RWPE1 (cell line): ENCODE data around the gene RNF167.
A peak's percentile ranks its signal among the peaks of the same experiment; 100 is the strongest.

Source experiments
- CTCF ChIA-PET: fragments of 350-600 bp; sonication (Branson Sonifier 250); formaldehyde crosslinking; extraction: SDS; loops from one replicate; lab custom pipeline; 2021; lab: Yijun Ruan, JAX
- POLR2A ChIA-PET: fragments of 400-600 bp; formaldehyde crosslinking; extraction: SDS; loops from one replicate; lab custom pipeline; 2020; ENCODE audit warnings: antibody characterized with exemption; ENCODE audit not compliant: low non-redundant PET; lab: Yijun Ruan, JAX
- DNase-seq: peaks from one replicate; pipeline ENCODE4 v3.0.0; 2012; ENCODE audit warnings: low spot score
- H3K27ac ChIP-seq: fragments of 450-650 bp; 2 replicates; pipeline ENCODE4 v1.5.1; 2017
- TF ChIP-seq, protein P1 (sequence below): fragments of 450-650 bp; conservative IDR thresholded peaks from 2 replicates; pipeline ENCODE4 v1.5.1; 2017; ENCODE audit warnings: low read depth, mild to moderate bottlenecking

Gene RNF167

DNA sequence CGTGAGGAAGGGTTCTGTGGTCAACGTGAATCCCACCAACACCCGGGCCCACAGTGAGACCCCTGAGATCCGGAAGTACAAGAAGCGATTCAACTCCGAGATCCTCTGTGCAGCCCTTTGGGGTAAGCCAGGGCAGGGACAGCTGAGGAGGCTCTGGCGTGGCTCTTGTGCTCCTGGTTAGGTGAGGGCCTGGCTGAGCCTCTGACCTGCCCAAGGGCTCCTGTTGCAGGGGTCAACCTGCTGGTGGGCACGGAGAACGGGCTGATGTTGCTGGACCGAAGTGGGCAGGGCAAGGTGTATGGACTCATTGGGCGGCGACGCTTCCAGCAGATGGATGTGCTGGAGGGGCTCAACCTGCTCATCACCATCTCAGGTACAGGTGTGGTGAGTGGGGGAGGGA is 44.9 kb upstream of the RNF167 start:
- ChIA-PET POLR2A (no interaction called here), CTCF (no interaction called here)
- no peak for DNase-seq
- peak overlapping the region; percentile 1; the same call in 1 of the 2 replicates for H3K27ac ChIP-seq
- TF ChIP-seq, protein P1, sequence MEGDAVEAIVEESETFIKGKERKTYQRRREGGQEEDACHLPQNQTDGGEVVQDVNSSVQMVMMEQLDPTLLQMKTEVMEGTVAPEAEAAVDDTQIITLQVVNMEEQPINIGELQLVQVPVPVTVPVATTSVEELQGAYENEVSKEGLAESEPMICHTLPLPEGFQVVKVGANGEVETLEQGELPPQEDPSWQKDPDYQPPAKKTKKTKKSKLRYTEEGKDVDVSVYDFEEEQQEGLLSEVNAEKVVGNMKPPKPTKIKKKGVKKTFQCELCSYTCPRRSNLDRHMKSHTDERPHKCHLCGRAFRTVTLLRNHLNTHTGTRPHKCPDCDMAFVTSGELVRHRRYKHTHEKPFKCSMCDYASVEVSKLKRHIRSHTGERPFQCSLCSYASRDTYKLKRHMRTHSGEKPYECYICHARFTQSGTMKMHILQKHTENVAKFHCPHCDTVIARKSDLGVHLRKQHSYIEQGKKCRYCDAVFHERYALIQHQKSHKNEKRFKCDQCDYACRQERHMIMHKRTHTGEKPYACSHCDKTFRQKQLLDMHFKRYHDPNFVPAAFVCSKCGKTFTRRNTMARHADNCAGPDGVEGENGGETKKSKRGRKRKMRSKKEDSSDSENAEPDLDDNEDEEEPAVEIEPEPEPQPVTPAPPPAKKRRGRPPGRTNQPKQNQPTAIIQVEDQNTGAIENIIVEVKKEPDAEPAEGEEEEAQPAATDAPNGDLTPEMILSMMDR = no peak

DNA sequence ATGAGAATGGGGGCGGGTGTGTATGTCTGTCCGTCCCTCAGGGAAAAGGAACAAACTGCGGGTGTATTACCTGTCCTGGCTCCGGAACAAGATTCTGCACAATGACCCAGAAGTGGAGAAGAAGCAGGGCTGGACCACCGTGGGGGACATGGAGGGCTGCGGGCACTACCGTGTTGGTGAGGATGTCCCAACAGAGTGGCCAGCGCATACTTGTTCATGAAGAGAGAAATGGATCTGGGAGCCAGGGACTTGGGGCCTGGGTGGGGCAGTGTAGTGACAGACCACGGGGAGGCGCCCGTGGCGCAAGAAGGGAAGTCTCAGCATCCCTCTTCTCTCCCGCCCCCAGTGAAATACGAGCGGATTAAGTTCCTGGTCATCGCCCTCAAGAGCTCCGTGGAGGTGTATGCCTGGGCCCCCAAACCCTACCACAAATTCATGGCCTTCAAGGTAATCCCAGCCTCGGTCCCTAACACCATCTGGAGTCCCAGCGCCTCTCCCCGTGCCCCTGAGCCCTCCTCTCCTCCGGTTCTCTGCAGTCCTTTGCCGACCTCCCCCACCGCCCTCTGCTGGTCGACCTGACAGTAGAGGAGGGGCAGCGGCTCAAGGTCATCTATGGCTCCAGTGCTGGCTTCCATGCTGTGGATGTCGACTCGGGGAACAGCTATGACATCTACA is 44.3 kb upstream of the RNF167 start:
- no peak for DNase-seq
- TF ChIP-seq, protein P1 = no peak; the same call in 1 of the 2 replicates
- peak overlapping the region; percentile 67 for H3K27ac ChIP-seq
- CTCF ChIA-PET = interaction anchor here (0.6 to 0.7 kb wide), 2 partner anchors 10 to 197 kb away, joined by 3 to 6 read pairs; no protein-coding TSS in a partner anchor
- POLR2A ChIA-PET = no interaction called here

DNA sequence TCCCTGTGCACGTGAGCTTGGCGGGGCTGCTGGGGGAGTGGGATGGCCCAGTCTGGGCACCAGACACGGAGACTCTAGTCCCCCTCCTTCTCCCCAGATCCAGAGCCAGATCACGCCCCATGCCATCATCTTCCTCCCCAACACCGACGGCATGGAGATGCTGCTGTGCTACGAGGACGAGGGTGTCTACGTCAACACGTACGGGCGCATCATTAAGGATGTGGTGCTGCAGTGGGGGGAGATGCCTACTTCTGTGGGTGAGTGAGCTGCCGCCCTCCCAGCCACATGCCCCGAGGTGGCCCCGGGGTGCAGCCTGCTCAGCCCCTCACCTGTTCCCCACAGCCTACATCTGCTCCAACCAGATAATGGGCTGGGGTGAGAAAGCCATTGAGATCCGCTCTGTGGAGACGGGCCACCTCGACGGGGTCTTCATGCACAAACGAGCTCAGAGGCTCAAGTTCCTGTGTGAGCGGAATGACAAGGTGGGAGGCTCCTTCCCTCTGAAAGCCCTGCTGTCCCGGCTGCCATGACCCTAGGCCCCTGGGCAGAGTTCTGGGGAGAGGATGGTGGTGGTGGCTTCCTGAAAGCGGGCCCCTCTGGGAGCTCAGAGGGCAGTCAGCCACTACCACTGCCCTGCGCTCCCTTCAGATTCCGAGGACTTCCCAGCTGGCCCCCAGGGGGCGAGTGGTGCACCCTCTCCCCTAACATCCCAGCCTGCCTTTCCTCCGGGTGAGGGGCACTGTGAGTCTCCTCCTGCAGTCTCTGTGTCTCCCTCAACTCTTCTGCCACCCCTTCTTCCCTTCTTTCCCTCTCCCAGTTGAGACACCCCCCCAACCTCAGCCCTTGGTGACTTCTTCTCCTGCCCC is 43.5 kb upstream of the RNF167 start:
- CTCF ChIA-PET = interaction anchor here (0.6 to 0.7 kb wide), 4 partner anchors 10 to 198 kb away, joined by 3 to 6 read pairs (median 4); no protein-coding TSS in a partner anchor
- TF ChIP-seq, protein P1 = no peak
- H3K27ac ChIP-seq = peak overlapping the region; percentile 67
- no peak for DNase-seq
- POLR2A ChIA-PET = no interaction called here

DNA sequence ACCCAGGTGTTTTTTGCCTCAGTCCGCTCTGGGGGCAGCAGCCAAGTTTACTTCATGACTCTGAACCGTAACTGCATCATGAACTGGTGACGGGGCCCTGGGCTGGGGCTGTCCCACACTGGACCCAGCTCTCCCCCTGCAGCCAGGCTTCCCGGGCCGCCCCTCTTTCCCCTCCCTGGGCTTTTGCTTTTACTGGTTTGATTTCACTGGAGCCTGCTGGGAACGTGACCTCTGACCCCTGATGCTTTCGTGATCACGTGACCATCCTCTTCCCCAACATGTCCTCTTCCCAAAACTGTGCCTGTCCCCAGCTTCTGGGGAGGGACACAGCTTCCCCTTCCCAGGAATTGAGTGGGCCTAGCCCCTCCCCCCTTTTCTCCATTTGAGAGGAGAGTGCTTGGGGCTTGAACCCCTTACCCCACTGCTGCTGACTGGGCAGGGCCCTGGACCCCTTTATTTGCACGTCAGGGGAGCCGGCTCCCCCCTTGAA is 42.8 kb upstream of the RNF167 start:
- CTCF ChIA-PET = interaction anchor here (0.6 kb wide), 2 partner anchors 34 to 107 kb away, joined by 3 to 4 read pairs; no protein-coding TSS in a partner anchor
- peak overlapping the region; percentile 67 for H3K27ac ChIP-seq
- POLR2A ChIA-PET = no interaction called here
- TF ChIP-seq, protein P1 = no peak
- DNase-seq = no peak

DNA sequence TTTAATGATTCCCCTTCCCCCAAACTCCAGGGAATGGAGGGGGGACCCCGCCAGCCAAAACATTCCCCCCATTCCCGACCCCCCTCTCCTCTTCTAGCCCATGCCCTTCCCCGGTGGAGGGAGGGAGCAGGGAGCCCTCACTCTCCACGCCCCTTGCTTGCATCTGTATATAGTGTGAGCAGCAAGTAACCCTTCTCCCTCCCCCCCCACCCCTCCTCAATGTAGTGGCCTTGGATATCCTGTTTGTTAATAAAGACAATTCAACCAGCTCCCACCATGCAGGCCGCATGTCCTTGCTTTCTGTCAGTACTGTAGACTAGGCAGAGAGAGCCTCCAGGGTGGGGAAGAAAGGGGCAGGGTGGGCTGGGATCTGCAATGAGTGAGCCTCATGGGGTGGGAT is 42.3 kb upstream of the RNF167 start:
- no peak for DNase-seq
- ChIA-PET POLR2A (no interaction called here), CTCF (no interaction called here)
- H3K27ac ChIP-seq = peak overlapping the region; percentile 67
- TF ChIP-seq, protein P1 = no peak

DNA sequence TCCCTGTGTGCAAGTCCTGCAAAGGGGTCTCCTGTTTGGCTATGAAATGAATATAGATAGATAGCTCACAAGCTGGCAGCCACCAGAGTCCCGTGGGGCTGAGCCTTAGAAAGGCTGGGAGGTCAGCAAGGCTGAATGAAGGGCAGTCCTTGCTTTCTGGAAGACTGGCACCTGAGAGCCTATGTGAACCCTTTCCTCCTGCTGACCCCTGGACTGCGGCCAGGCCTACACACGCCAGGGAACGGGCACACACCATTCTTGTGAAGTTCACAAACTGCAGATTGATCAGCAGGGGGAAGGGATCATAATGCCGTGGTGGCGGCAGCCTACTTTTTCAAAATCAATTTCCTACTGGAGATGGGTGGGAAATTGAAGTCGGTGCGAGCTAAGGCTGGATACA is 41.7 kb upstream of the RNF167 start:
- CTCF ChIA-PET = no interaction called here
- POLR2A ChIA-PET = no interaction called here
- no peak for DNase-seq
- peak overlapping the region; percentile 67 for H3K27ac ChIP-seq
- TF ChIP-seq, protein P1 = no peak
